CD14-positive monocyte (primary cell): ENCODE results near the gene CUL4B. TPM values are rescaled to one million over a fixed set of nuclear protein-coding genes. Genes with fewer than 3 reads are reported as not detected.

Experiments used
- DNase-seq, 3 donors: peaks; one replicate each; pipeline ENCODE4 v3.0.0-alpha.2; 2011 to 2022
- H2AFZ ChIP-seq: 2 replicates; pipeline ENCODE4 v1.6.0; 2012; ENCODE audit warnings: mild to moderate bottlenecking, low read depth, low read length, inconsistent platforms; ENCODE audit not compliant: insufficient read depth, poor library complexity, severe bottlenecking
- H3K27ac ChIP-seq, 2 donors: 1 replicate in 1 of 2; 2 replicates in 1 of 2; pipeline ENCODE4 v1.5.1; 2012 to 2013; ENCODE audit warnings: low read length in 2 of 2, control low read depth in 1 of 2, inconsistent platforms in 1 of 2, low read depth in 1 of 2, mild to moderate bottlenecking in 1 of 2
- H3K27me3 ChIP-seq, 2 donors: one replicate each; pipeline versions ENCODE4 v1.6.0 to v1.6.1; 2011 to 2013; ENCODE audit warnings: low read length in 2 of 2; ENCODE audit not compliant: control insufficient read depth in 2 of 2, insufficient read depth in 2 of 2
- H3K36me3 ChIP-seq, 2 donors: replicated peaks in 1 of 2; 1 replicate in 1 of 2; 2 replicates in 1 of 2; pipeline versions ENCODE4 v1.5.1 to v1.6.1; 2012 to 2013; ENCODE audit warnings: low read length in 2 of 2, control low read depth in 1 of 2, inconsistent platforms in 1 of 2, mild to moderate bottlenecking in 1 of 2; ENCODE audit not compliant: insufficient read depth in 2 of 2, control insufficient read depth in 1 of 2
- H3K4me1 ChIP-seq, 2 donors: 1 replicate in 1 of 2; 2 replicates in 1 of 2; pipeline versions ENCODE4 v1.5.1 to v1.6.1; 2012 to 2013; ENCODE audit warnings: low read length in 2 of 2, control low read depth in 1 of 2, inconsistent platforms in 1 of 2, mild to moderate bottlenecking in 1 of 2, moderate library complexity in 1 of 2; ENCODE audit not compliant: insufficient read depth in 2 of 2, control insufficient read depth in 1 of 2
- H3K4me2 ChIP-seq: replicated peaks from 2 replicates; pipeline ENCODE3; 2012; ENCODE audit warnings: low read length, moderate library complexity, mild to moderate bottlenecking; ENCODE audit not compliant: poor library complexity, severe bottlenecking; ENCODE audit errors: extremely low read depth
- H3K4me3 ChIP-seq, 3 experiments: fragments of 200-600 bp in 1 of 3; sonication (generic) in 1 of 3; replicated peaks in 1 of 3; 1 replicate in 2 of 3; 2 replicates in 1 of 3; pipeline ENCODE4 v1.5.1; 2011 to 2013; ENCODE audit warnings: low read length in 3 of 3, mild to moderate bottlenecking in 3 of 3, control low read depth in 2 of 3, low read depth in 2 of 3, inconsistent platforms in 1 of 3, moderate library complexity in 1 of 3
- H3K79me2 ChIP-seq: 2 replicates; pipeline ENCODE4 v1.6.0; 2012; ENCODE audit warnings: mild to moderate bottlenecking, control low read depth, inconsistent platforms, low read length, moderate library complexity; ENCODE audit not compliant: insufficient read depth
- H3K9ac ChIP-seq: 2 replicates; pipeline ENCODE4 v1.6.0; 2017; ENCODE audit warnings: low read length, mild to moderate bottlenecking; ENCODE audit not compliant: insufficient read depth, poor library complexity, severe bottlenecking
- H3K9me3 ChIP-seq, 2 donors: replicated peaks in 1 of 2; 1 replicate in 1 of 2; 2 replicates in 1 of 2; pipeline versions ENCODE4 v1.5.1 to v1.6.1; 2012 to 2013; ENCODE audit warnings: low read length in 2 of 2, control low read depth in 1 of 2; ENCODE audit not compliant: control insufficient read depth in 1 of 2, insufficient read depth in 1 of 2
- H4K20me1 ChIP-seq: 2 replicates; pipeline ENCODE4 v1.6.0; 2012; ENCODE audit warnings: mild to moderate bottlenecking, low read length, control low read depth, moderate library complexity; ENCODE audit not compliant: insufficient read depth
- H3K27ac Mint-ChIP-seq, 7 donors: one replicate each; pipeline ENCODE4 v1.8.0; 2020; ENCODE audit warnings: mild to moderate bottlenecking in 7 of 7, mixed read lengths in 7 of 7, moderate library complexity in 6 of 7, inconsistent platforms in 2 of 7
- H3K27me3 Mint-ChIP-seq, 3 donors: one replicate each; pipeline ENCODE4 v1.8.0; 2021 to 2022; ENCODE audit warnings: low read depth in 3 of 3, mild to moderate bottlenecking in 3 of 3, mixed read lengths in 3 of 3, moderate library complexity in 3 of 3, inconsistent platforms in 1 of 3
- H3K36me3 Mint-ChIP-seq, 2 donors: one replicate each; pipeline ENCODE4 v1.8.0; 2020; ENCODE audit warnings: mixed read lengths in 2 of 2, inconsistent platforms in 1 of 2, mild to moderate bottlenecking in 1 of 2
- H3K4me1 Mint-ChIP-seq: one replicate; pipeline ENCODE4 v1.8.0; 2020; ENCODE audit warnings: mild to moderate bottlenecking, mixed read lengths
- H3K4me3 Mint-ChIP-seq, 2 donors: one replicate each; pipeline ENCODE4 v1.8.0; 2020; ENCODE audit warnings: mild to moderate bottlenecking in 2 of 2, mixed read lengths in 2 of 2, moderate library complexity in 1 of 2
- H3K9me3 Mint-ChIP-seq, 7 donors: one replicate each; pipeline ENCODE4 v1.8.0; 2020 to 2022; ENCODE audit warnings: mixed read lengths in 7 of 7, mild to moderate bottlenecking in 6 of 7, moderate library complexity in 6 of 7, inconsistent platforms in 2 of 7
- CTCF ChIP-seq: fragments of 200-600 bp; IDR thresholded peaks from one replicate; pipeline ENCODE4 v1.8.0; 2022; ENCODE audit warnings: antibody characterized with exemption, mild to moderate bottlenecking
- WGBS: methylation state at CpG from one replicate; pipeline ENCODE4 v1.1.5; 2013; ENCODE audit warnings: missing lambda C conversion rate; ENCODE audit not compliant: insufficient coverage; 5-methylcytosine and 5-hydroxymethylcytosine counted together
- intact Hi-C, 2 donors: fragments of 100-400 bp; cut with micrococcal nuclease; formaldehyde crosslinking; loops; one replicate each; pipeline versions ENCODE4 v1.15.0 to v1.15.1; 2023
- polyA plus RNA-seq, 3 donors: library from polyadenylated mRNA; depleted of rRNA in 1 of 3; unstranded in 2 of 3; stranded (reverse) in 1 of 3; fragments of 300-500 nt in 2 of 3; fragments of >200 nt in 1 of 3; fragmentation: Illumina TruSeq in 2 of 3; gene quantifications; 1 replicate in 2 of 3; 2 replicates in 1 of 3; pipeline ENCODE4 v1.2.3, GENCODE V29; 2012 to 2021

Gene CUL4B
- polyA plus RNA-seq, 3 donors: 13.3 to 16.9 (median 15.6) TPM

- Histone ChIP-seq H3K27me3 (no peaks in the 10 kb centered on the region), H2AFZ (peak within 1 kb of the TSS; percentile 66), H3K4me2 (peak within 1 kb of the TSS; percentile 76), H3K27ac (peak within 1 kb of the TSS; percentile 93 to 98), H3K4me1 (peaks cover 7 to 11% of the 10 kb centered on the region in 2 donors), H4K20me1 (no peaks in the 10 kb centered on the region), H3K36me3 (peaks cover 0 to 20% of the 10 kb centered on the region in 2 donors), H3K9me3 (no peaks in the 10 kb centered on the region), H3K79me2 (peaks cover 28% of the 10 kb centered on the region), H3K9ac (peak within 1 kb of the TSS; percentile 76), H3K4me3 (peak within 1 kb of the TSS; percentile 73 to 83 (median 80))
- Mint-ChIP-seq H3K36me3 (peaks cover 6 to 10% of the 10 kb centered on the region in 2 donors), H3K9me3 (peaks cover 0 to 3% (median 1%) of the 10 kb centered on the region in 7 donors), H3K4me3 (peak within 1 kb of the TSS; percentile 87 to 94), H3K27me3 (peaks cover 1 to 4% (median 1%) of the 10 kb centered on the region in 3 donors), H3K4me1 (peaks cover 5% of the 10 kb centered on the region), H3K27ac (peak within 1 kb of the TSS; percentile 96 to 99 (median 98))
- intact Hi-C loops: loop anchor here in 1 of 2 donors (2.0 to 5.0 kb wide), 2 partner anchors 25 to 42 kb away; partner anchors contain the start of gene CUL4B
- TF ChIP-seq CTCF: no peak
- peak; percentile 68 to 84 (median 71) for DNase-seq
- WGBS: 3% methylated on average over 10 of the region's 31 CpGs
Observed at GRCh38 chrX:120603707-120604360, 43.1 kb upstream of the CUL4B start, which contains the start of gene MCTS1. Gene MCTS1 (plus strand): TSS chrX:120604101. CDS start chrX:120604237, 136 bp downstream.

DNA sequence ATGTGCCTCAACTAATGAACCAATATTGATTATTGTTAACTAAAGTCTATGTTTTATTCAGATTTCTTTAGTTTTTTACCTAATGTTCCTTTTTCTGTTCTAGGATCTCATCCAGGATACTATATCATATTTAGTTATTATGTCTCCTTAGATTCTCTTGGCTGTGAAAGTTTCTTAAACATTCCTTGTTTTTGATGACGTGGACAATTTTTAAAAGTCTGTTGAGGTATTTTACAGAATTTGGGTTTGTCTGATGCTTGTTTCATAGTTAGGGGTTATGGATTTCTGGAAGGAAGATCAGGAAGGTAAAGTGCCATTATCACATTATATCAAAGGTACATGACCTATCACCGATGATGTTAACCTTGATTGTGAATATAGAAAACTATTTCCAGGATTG lies 24.9 kb upstream of the CUL4B start:
- Mint-ChIP-seq H3K4me1 (peaks cover 3% of the 10 kb centered on the region), H3K9me3 (peaks cover 0 to 4% (median under 1%) of the 10 kb centered on the region in 7 donors), H3K27me3 (peaks cover 0 to 8% (median 2%) of the 10 kb centered on the region in 3 donors), H3K27ac (no peak overlapping the region), H3K4me3 (no peak overlapping the region), H3K36me3 (no peaks in the 10 kb centered on the region)
- Histone ChIP-seq H3K36me3 (no peaks in the 10 kb centered on the region), H2AFZ (no peak overlapping the region), H3K9ac (no peak overlapping the region), H4K20me1 (no peaks in the 10 kb centered on the region), H3K27ac (no peak overlapping the region), H3K4me2 (no peak overlapping the region), H3K4me1 (no peaks in the 10 kb centered on the region), H3K79me2 (no peaks in the 10 kb centered on the region), H3K27me3 (no peaks in the 10 kb centered on the region), H3K4me3 (no peak overlapping the region), H3K9me3 (no peaks in the 10 kb centered on the region)
- intact Hi-C loops: no loop called here
- WGBS: no CpG with 5 or more reads among the region's 2 CpGs
- no peak for TF ChIP-seq CTCF
- DNase-seq: no peak
